SJSA1 (cell line): ENCODE data around the gene CCNDBP1. TPM values are rescaled to one million over a fixed set of nuclear protein-coding genes. Genes with fewer than 3 reads are reported as not detected.
A peak's percentile ranks its signal among the peaks of the same experiment; 100 is the strongest.

ENCODE experiments used
- DNase-seq, 2 experiments: peaks; one replicate each; pipeline ENCODE4 v3.0.0-alpha.2; 2015 to 2020; ENCODE audit warnings: low spot score in 2 of 2, low read depth in 1 of 2
- H3K27ac ChIP-seq: fragments of 250-450 bp; sonication (Bioruptor Pico); 2 replicates; pipeline ENCODE4 v1.5.1; 2020; ENCODE audit warnings: mild to moderate bottlenecking, moderate library complexity
- H3K27me3 ChIP-seq: fragments of 250-450 bp; sonication (Bioruptor Pico); replicated peaks from 2 replicates; pipeline ENCODE4 v1.5.1; 2020; ENCODE audit warnings: mild to moderate bottlenecking, moderate library complexity
- H3K36me3 ChIP-seq: fragments of 250-450 bp; sonication (Bioruptor Pico); 2 replicates; pipeline ENCODE4 v1.5.1; 2020; ENCODE audit warnings: mild to moderate bottlenecking
- H3K4me1 ChIP-seq: fragments of 250-450 bp; sonication (Bioruptor Pico); replicated peaks from 2 replicates; pipeline ENCODE4 v1.6.1; 2021; ENCODE audit warnings: mild to moderate bottlenecking
- H3K4me3 ChIP-seq: fragments of 250-450 bp; sonication (Bioruptor Pico); 2 replicates; pipeline ENCODE4 v1.5.1; 2020; ENCODE audit warnings: mild to moderate bottlenecking
- H3K9me3 ChIP-seq: fragments of 250-450 bp; sonication (Bioruptor Pico); replicated peaks from 2 replicates; pipeline ENCODE4 v1.5.1; 2020; ENCODE audit warnings: mild to moderate bottlenecking
- total RNA-seq: library from RNA; depleted of rRNA; stranded (reverse); fragments of >200 nt; shearing (Covaris generic); gene quantifications from 2 replicates; pipeline ENCODE4 v1.2.3, GENCODE V29; 2014

CCNDBP1 gene
- total RNA-seq, 1 experiment from 2014 or later = 103 TPM

GRCh38 chr15:43199945-43200488, 14.8 kb downstream of the CCNDBP1 start:
- H3K4me1 ChIP-seq = no peaks in the 10 kb centered on the region
- H3K27ac ChIP-seq = no peak overlapping the region
- H3K36me3 ChIP-seq = peaks cover 9% of the 10 kb centered on the region
- no peaks in the 10 kb centered on the region for H3K9me3 ChIP-seq
- H3K4me3 ChIP-seq = no peak overlapping the region
- H3K27me3 ChIP-seq = no peaks in the 10 kb centered on the region
- no peak for DNase-seq

- Histone ChIP-seq H3K27ac (no peak overlapping the region), H3K9me3 (no peaks in the 10 kb centered on the region), H3K27me3 (no peaks in the 10 kb centered on the region), H3K36me3 (no peaks in the 10 kb centered on the region), H3K4me1 (no peaks in the 10 kb centered on the region), H3K4me3 (no peak overlapping the region)
- peak; percentile 33 to 68 for DNase-seq
These were observed 19.1 kb downstream of the CCNDBP1 start for GRCh38 chr15:43204016-43204901.

- DNase-seq = no peak
- no peaks in the 10 kb centered on the region for H3K4me1 ChIP-seq
These were observed 20.9 kb downstream of the CCNDBP1 start for GRCh38 chr15:43206054-43206453.

GRCh38 chr15:43207024-43207423, 21.8 kb downstream of the CCNDBP1 start:
- no peak for DNase-seq
- no peaks in the 10 kb centered on the region for H3K4me1 ChIP-seq
- no peak overlapping the region for H3K4me3 ChIP-seq
- no peaks in the 10 kb centered on the region for H3K27me3 ChIP-seq
- no peak overlapping the region for H3K27ac ChIP-seq
- H3K36me3 ChIP-seq = no peaks in the 10 kb centered on the region
- H3K9me3 ChIP-seq = no peaks in the 10 kb centered on the region

More at GRCh38 chr15:43206054-43206453, 20.9 kb downstream of the CCNDBP1 start:
- Histone ChIP-seq H3K27me3 (no peaks in the 10 kb centered on the region), H3K36me3 (no peaks in the 10 kb centered on the region), H3K4me3 (no peak overlapping the region), H3K27ac (no peak overlapping the region), H3K9me3 (no peaks in the 10 kb centered on the region)

- Histone ChIP-seq H3K9me3 (no peaks in the 10 kb centered on the region), H3K27ac (no peak overlapping the region), H3K36me3 (no peaks in the 10 kb centered on the region), H3K4me3 (no peak overlapping the region), H3K27me3 (no peaks in the 10 kb centered on the region), H3K4me1 (no peaks in the 10 kb centered on the region)
- no peak for DNase-seq
These were observed 23.1 kb downstream of the CCNDBP1 start for GRCh38 chr15:43208052-43209002.

- no peak overlapping the region for H3K4me3 ChIP-seq
- no peaks in the 10 kb centered on the region for H3K27me3 ChIP-seq
- H3K9me3 ChIP-seq = no peaks in the 10 kb centered on the region
- H3K36me3 ChIP-seq = no peaks in the 10 kb centered on the region
- no peak for DNase-seq
- H3K4me1 ChIP-seq = no peaks in the 10 kb centered on the region
- no peak overlapping the region for H3K27ac ChIP-seq
These were observed 24.0 kb downstream of the CCNDBP1 start for GRCh38 chr15:43209059-43209824.

- H3K4me1 ChIP-seq = no peaks in the 10 kb centered on the region
- no peak for DNase-seq
- no peak overlapping the region for H3K27ac ChIP-seq
- no peak overlapping the region for H3K4me3 ChIP-seq
- H3K27me3 ChIP-seq = no peaks in the 10 kb centered on the region
- H3K9me3 ChIP-seq = no peaks in the 10 kb centered on the region
- no peaks in the 10 kb centered on the region for H3K36me3 ChIP-seq
These were observed 25.1 kb downstream of the CCNDBP1 start for GRCh38 chr15:43210172-43210745.

- H3K27me3 ChIP-seq = no peaks in the 10 kb centered on the region
- no peak for DNase-seq
These were observed 25.6 kb downstream of the CCNDBP1 start for GRCh38 chr15:43210807-43211206.

GRCh38 chr15:43211224-43211735, 26.1 kb downstream of the CCNDBP1 start:
- no peaks in the 10 kb centered on the region for H3K4me1 ChIP-seq
- no peak overlapping the region for H3K4me3 ChIP-seq
- no peak for DNase-seq
- no peaks in the 10 kb centered on the region for H3K27me3 ChIP-seq
- no peaks in the 10 kb centered on the region for H3K36me3 ChIP-seq
- H3K9me3 ChIP-seq = no peaks in the 10 kb centered on the region
- no peak overlapping the region for H3K27ac ChIP-seq

More at GRCh38 chr15:43210807-43211206, 25.6 kb downstream of the CCNDBP1 start:
- no peaks in the 10 kb centered on the region for H3K36me3 ChIP-seq
- no peaks in the 10 kb centered on the region for H3K4me1 ChIP-seq
- H3K27ac ChIP-seq = no peak overlapping the region
- no peak overlapping the region for H3K4me3 ChIP-seq
- no peaks in the 10 kb centered on the region for H3K9me3 ChIP-seq

- Histone ChIP-seq H3K27me3 (no peaks in the 10 kb centered on the region), H3K27ac (no peak overlapping the region), H3K4me1 (no peaks in the 10 kb centered on the region), H3K36me3 (no peaks in the 10 kb centered on the region), H3K4me3 (no peak overlapping the region), H3K9me3 (no peaks in the 10 kb centered on the region)
- no peak for DNase-seq
These were observed 27.1 kb downstream of the CCNDBP1 start for GRCh38 chr15:43212299-43212698.

- H3K9me3 ChIP-seq = no peaks in the 10 kb centered on the region
- no peak for DNase-seq
- no peaks in the 10 kb centered on the region for H3K27me3 ChIP-seq
- H3K27ac ChIP-seq = no peak overlapping the region
- H3K4me1 ChIP-seq = no peaks in the 10 kb centered on the region
- H3K36me3 ChIP-seq = no peaks in the 10 kb centered on the region
- no peak overlapping the region for H3K4me3 ChIP-seq
These were observed 27.7 kb downstream of the CCNDBP1 start for GRCh38 chr15:43212951-43213350.

- H3K27ac ChIP-seq = no peak overlapping the region
- H3K4me3 ChIP-seq = no peak overlapping the region
- DNase-seq = no peak
- H3K9me3 ChIP-seq = no peaks in the 10 kb centered on the region
- H3K36me3 ChIP-seq = no peaks in the 10 kb centered on the region
- no peaks in the 10 kb centered on the region for H3K27me3 ChIP-seq
- H3K4me1 ChIP-seq = no peaks in the 10 kb centered on the region
These were observed 28.3 kb downstream of the CCNDBP1 start for GRCh38 chr15:43213466-43213865.

- no peaks in the 10 kb centered on the region for H3K27me3 ChIP-seq
- H3K9me3 ChIP-seq = no peaks in the 10 kb centered on the region
- DNase-seq = no peak
- no peak overlapping the region for H3K4me3 ChIP-seq
- H3K36me3 ChIP-seq = no peaks in the 10 kb centered on the region
- no peak overlapping the region for H3K27ac ChIP-seq
- no peaks in the 10 kb centered on the region for H3K4me1 ChIP-seq
These were observed 29.0 kb downstream of the CCNDBP1 start for GRCh38 chr15:43214169-43214568.
